Thyroid gland (tissue), 4 donors: ENCODE measurements around the gene TM4SF1. TPM values are rescaled to one million over a fixed set of nuclear protein-coding genes. Genes with fewer than 3 reads are reported as not detected.

Experiments
- DNase-seq, 2 donors: peaks; one replicate each; pipeline ENCODE4 v3.0.0-alpha.2; 2019
- H3K27ac ChIP-seq, 3 donors: fragments of 200-600 bp; sonication (generic); 1 replicate in 2 of 3; 2 replicates in 1 of 3; pipeline ENCODE4 v1.5.1; 2016 to 2019; ENCODE audit warnings: mild to moderate bottlenecking in 1 of 3, moderate library complexity in 1 of 3
- H3K27me3 ChIP-seq: fragments of 200-600 bp; sonication (generic); one replicate; pipeline ENCODE4 v1.5.1; 2019
- H3K36me3 ChIP-seq, 2 donors: fragments of 200-600 bp; sonication (generic); one replicate each; pipeline ENCODE4 v1.5.1; 2016 to 2019
- H3K4me1 ChIP-seq, 2 donors: fragments of 200-600 bp; sonication (generic); one replicate each; pipeline ENCODE4 v1.5.1; 2017 to 2019
- H3K4me3 ChIP-seq, 3 donors: fragments of 200-600 bp; sonication (generic); replicated peaks in 1 of 3; 1 replicate in 2 of 3; 2 replicates in 1 of 3; pipeline ENCODE4 v1.5.1; 2016; ENCODE audit warnings: mild to moderate bottlenecking in 1 of 3
- H3K9me3 ChIP-seq: fragments of 200-600 bp; sonication (generic); one replicate; pipeline ENCODE4 v1.5.1; 2017
- POLR2A ChIP-seq, 2 donors: fragments of 450-650 bp; IDR thresholded peaks; one replicate each; pipeline ENCODE4 v1.6.1; 2017; ENCODE audit warnings: antibody characterized with exemption in 2 of 2, mild to moderate bottlenecking in 2 of 2, moderate library complexity in 1 of 2
- WGBS, 2 donors: methylation state at CpG; one replicate each; pipeline ENCODE4 v1.1.5; 2017; 5-methylcytosine and 5-hydroxymethylcytosine counted together
- intact Hi-C: fragments of 100-400 bp; cut with DNase I; formaldehyde crosslinking; loops from one replicate; pipeline ENCODE4 v1.15.1; 2023
- total RNA-seq, 4 donors: library from RNA; depleted of rRNA; stranded (reverse); fragments of >200 nt; gene quantifications; one replicate each; pipeline ENCODE4 v1.2.3, GENCODE V29; 2016
- TF ChIP-seq, protein P1 (sequence below), 6 experiments: fragments of 200-600 bp in 3 of 6; fragments of 450-650 bp in 3 of 6; sonication (generic) in 3 of 6; IDR thresholded peaks; one replicate each; pipeline ENCODE4 v1.5.1; 2016 to 2019; ENCODE audit warnings: antibody characterized with exemption in 6 of 6, mild to moderate bottlenecking in 2 of 6, inconsistent platforms in 1 of 6, moderate library complexity in 1 of 6

The TM4SF1 gene
- total RNA-seq, 4 donors from 2014 or later, result 32.4 to 244 (median 79.3) TPM

DNA sequence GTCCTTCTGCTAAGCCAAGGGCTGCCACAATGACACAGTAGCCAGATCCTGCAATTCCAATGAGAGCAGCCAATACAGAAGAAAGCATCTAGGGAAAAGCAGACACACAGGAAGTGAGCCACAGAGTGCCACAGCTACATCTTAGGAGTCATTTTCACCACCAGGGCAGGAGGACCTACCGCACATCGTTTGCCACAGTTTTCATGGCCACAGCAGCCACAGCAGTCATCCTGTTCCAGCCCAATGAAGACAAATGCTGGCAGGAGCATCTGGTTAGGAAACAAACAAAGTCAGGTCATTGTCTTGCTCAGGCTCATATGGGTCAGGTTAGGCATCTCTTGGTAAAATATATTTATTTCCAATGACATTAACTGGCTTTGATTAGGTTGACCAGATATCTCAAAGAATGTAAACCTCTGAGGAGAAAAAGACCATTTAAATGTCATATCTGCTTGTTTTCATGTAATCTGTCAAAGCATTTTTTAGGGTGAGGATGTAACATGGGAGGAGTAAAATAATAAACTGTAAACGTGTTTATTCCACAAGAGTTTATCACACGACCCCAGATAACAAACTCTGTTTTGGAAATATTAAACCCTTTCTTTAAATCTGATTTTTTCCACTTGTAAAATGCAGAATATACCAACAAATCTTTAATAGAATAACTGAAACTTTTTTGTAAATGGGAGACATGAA lies 1.8 kb downstream of the TM4SF1 start:
- Histone ChIP-seq H3K9me3 (no peaks in the 10 kb centered on the region), H3K27ac (peak overlapping the region; percentile 72 to 94 (median 89)), H3K36me3 (no peaks in the 10 kb centered on the region), H3K4me1 (peaks cover 28 to 41% of the 10 kb centered on the region in 2 donors), H3K4me3 (peak overlapping the region in 1 of 3 donors; percentile 6), H3K27me3 (no peaks in the 10 kb centered on the region)
- TF ChIP-seq POLR2A (IDR thresholded peaks at IDR 0.05), result no peak
- TF ChIP-seq, protein P1, sequence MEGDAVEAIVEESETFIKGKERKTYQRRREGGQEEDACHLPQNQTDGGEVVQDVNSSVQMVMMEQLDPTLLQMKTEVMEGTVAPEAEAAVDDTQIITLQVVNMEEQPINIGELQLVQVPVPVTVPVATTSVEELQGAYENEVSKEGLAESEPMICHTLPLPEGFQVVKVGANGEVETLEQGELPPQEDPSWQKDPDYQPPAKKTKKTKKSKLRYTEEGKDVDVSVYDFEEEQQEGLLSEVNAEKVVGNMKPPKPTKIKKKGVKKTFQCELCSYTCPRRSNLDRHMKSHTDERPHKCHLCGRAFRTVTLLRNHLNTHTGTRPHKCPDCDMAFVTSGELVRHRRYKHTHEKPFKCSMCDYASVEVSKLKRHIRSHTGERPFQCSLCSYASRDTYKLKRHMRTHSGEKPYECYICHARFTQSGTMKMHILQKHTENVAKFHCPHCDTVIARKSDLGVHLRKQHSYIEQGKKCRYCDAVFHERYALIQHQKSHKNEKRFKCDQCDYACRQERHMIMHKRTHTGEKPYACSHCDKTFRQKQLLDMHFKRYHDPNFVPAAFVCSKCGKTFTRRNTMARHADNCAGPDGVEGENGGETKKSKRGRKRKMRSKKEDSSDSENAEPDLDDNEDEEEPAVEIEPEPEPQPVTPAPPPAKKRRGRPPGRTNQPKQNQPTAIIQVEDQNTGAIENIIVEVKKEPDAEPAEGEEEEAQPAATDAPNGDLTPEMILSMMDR (IDR thresholded peaks at IDR 0.05), result no peak
- DNase-seq, result no peak
- WGBS, 2 donors, result 67 to 83% methylated on average over 4 of the region's 4 CpGs
- intact Hi-C loops, result no loop called here

DNA sequence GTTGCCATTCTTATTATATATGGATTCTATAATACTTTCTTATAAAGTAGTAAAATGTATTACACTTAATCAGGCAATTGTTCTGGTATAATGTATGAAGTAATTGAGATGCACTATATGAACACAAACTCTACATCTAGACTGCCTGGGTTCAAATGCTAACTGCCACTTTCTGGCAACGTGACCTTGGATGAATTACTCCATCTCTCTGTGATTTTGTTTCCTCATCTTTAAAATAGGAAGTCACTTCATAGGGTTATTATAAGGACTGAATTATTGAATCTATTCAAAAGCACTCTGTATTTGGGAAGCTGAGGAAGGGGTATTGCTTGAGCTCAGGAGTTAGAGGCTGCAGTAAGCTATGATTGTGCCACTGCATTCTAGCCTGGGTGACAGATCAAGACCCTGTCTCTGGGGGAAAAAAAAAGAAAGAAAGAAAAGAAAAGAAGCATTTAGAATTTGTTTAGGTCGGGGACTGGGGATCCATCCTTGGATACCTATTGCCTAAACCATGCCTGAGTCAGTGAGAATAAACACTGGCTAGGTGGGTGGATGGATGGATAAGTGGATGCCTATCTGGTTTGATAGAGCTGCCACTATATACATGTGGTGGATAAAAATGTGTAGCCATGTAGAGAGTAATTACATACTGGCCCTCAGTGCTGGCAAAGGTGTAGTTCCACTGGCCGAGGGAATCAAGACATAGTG lies 2.5 kb downstream of the TM4SF1 start:
- no peak for TF ChIP-seq POLR2A (IDR thresholded peaks at IDR 0.05)
- TF ChIP-seq, protein P1 (IDR thresholded peaks at IDR 0.05), result no peak
- Histone ChIP-seq H3K4me3 (peak overlapping the region in 1 of 3 donors; percentile 6), H3K9me3 (no peaks in the 10 kb centered on the region), H3K27ac (peak overlapping the region in 2 of 3 donors; percentile 89 to 94), H3K4me1 (peaks cover 28 to 41% of the 10 kb centered on the region in 2 donors), H3K27me3 (no peaks in the 10 kb centered on the region), H3K36me3 (no peaks in the 10 kb centered on the region)
- 70 to 84% methylated on average over 3 of the region's 3 CpGs for WGBS, 2 donors
- intact Hi-C loops, result no loop called here
- no peak for DNase-seq

DNA sequence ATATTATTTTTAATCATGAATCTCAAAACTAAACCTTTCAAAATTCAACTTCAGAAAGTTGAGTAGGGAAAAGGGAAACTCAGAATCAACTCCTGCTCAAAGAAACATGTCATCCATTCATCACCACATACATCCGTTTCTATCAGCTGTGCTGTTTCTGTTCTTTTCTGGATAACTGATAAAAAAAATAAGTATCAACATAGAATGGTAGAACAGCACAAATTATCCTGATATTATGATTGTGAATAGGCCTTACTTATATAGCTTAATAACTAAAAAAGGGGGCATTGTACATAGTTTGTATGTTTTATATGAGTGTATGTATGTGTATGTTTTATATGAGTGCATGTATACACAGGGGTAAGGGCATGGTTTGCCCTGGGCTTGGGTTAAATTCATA lies 3.1 kb downstream of the TM4SF1 start:
- Histone ChIP-seq H3K27ac (peak overlapping the region in 1 of 3 donors; percentile 3), H3K9me3 (no peaks in the 10 kb centered on the region), H3K36me3 (no peaks in the 10 kb centered on the region), H3K27me3 (no peaks in the 10 kb centered on the region), H3K4me3 (no peak overlapping the region), H3K4me1 (peaks cover 28 to 41% of the 10 kb centered on the region in 2 donors)
- 79 to 80% methylated on average over 1 of the region's 1 CpG for WGBS, 2 donors
- DNase-seq, result no peak
- intact Hi-C loops, result no loop called here
- TF ChIP-seq POLR2A (IDR thresholded peaks at IDR 0.05), result no peak
- TF ChIP-seq, protein P1 (IDR thresholded peaks at IDR 0.05), result no peak

DNA sequence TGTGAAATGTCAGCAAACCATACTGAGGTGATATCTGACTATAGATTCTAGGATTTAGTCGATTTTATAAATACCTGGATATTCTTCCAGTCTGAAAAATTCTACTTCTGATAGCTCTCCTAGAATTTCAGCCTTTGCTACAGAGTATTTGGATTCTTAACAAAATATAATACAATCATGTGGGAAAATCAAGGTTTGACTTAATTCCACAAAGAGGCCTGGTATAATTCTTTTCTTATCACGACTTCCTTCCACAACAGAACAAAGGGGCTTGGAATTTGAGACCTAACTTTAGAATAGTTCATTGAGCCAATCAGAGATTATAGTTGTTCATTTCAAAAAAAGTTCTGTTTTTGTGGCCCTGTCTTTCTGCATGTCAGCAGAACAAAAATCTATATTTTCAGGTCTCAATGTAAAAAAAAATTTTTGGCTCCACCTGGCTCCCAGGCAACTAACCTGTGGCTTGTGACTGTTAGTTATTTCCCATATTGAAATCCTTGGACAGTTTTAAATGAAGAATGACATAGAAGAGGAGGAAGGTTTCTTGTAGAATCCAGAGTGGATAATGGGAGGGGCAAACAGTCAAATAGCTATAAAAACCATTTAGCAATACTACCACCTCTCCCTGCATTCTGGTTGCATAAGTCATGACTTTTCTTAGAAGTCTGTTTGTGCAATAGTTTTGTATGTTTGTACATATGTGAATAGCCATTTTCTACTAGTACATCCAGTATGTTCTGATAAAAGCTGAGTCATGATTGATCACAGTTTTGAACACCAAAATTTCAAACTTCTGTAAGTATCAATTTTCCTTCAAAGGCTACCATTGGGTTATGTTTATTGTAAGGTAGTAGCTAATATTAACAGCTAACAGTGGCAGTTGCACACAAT lies 4.0 kb downstream of the TM4SF1 start:
- 78 to 79% methylated on average over 2 of the region's 2 CpGs for WGBS, 2 donors
- Histone ChIP-seq H3K27me3 (no peaks in the 10 kb centered on the region), H3K9me3 (no peaks in the 10 kb centered on the region), H3K4me1 (peaks cover 25 to 33% of the 10 kb centered on the region in 2 donors), H3K36me3 (no peaks in the 10 kb centered on the region), H3K4me3 (no peak overlapping the region), H3K27ac (peak overlapping the region in 1 of 3 donors; percentile 3)
- no peak for DNase-seq
- no peak for TF ChIP-seq POLR2A (IDR thresholded peaks at IDR 0.05)
- TF ChIP-seq, protein P1 (IDR thresholded peaks at IDR 0.05), result no peak
- intact Hi-C loops, result no loop called here
